GM21447 (cell line): ENCODE data around the gene TAF11.
"Not testable (repeated sequence)": the region's sequence is repeated elsewhere in the genome, so short reads cannot be mapped to it uniquely, and the experiment has no call there.

Source experiments
- ATAC-seq: cut with Tn5 transposase; IDR thresholded peaks from one replicate; pipeline ENCODE4 v1.9.1; 2021; ENCODE audit not compliant: unreplicated experiment

Gene TAF11

GRCh38 chr6:34887753-34888513 lies at the start of gene TAF11:
Gene TAF11, minus strand, starts transcription at chr6:34888042. Its CDS starts 85 bp downstream, at chr6:34887957.
- peak; percentile 85 for ATAC-seq

GRCh38 chr6:34934516-34934915 lies 46.7 kb upstream of the TAF11 start:
- no peak for ATAC-seq

GRCh38 chr6:34932202-34932601 lies 44.4 kb upstream of the TAF11 start:
- ATAC-seq = not testable (repeated sequence)

- ATAC-seq = no peak
Measured at GRCh38 chr6:34930221-34930620, 42.4 kb upstream of the TAF11 start.

GRCh38 chr6:34929241-34929978 lies 41.6 kb upstream of the TAF11 start:
- ATAC-seq = no peak

- ATAC-seq = no peak
Measured at GRCh38 chr6:34928695-34929094, 40.9 kb upstream of the TAF11 start.

- no peak for ATAC-seq
Measured at GRCh38 chr6:34928220-34928619, 40.4 kb upstream of the TAF11 start.

GRCh38 chr6:34926655-34927054 lies 38.8 kb upstream of the TAF11 start:
- no peak for ATAC-seq

GRCh38 chr6:34924831-34925625 lies 37.2 kb upstream of the TAF11 start:
- no peak for ATAC-seq

GRCh38 chr6:34922177-34922663 lies 34.4 kb upstream of the TAF11 start:
- ATAC-seq = no peak

GRCh38 chr6:34920097-34920496 lies 32.3 kb upstream of the TAF11 start:
- no peak for ATAC-seq

- no peak for ATAC-seq
Measured at GRCh38 chr6:34919651-34920050, 31.8 kb upstream of the TAF11 start.

GRCh38 chr6:34917626-34918285 lies 29.9 kb upstream of the TAF11 start:
- no peak for ATAC-seq

- no peak for ATAC-seq
Measured at GRCh38 chr6:34916348-34916967, 28.6 kb upstream of the TAF11 start.

GRCh38 chr6:34914358-34914757 lies 26.5 kb upstream of the TAF11 start:
- no peak for ATAC-seq

GRCh38 chr6:34912715-34913464 lies 25.0 kb upstream of the TAF11 start:
- ATAC-seq = peak; percentile 90

GRCh38 chr6:34911822-34912221 lies 24.0 kb upstream of the TAF11 start:
- ATAC-seq = no peak

- no peak for ATAC-seq
Measured at GRCh38 chr6:34909320-34909883, 21.6 kb upstream of the TAF11 start.

- no peak for ATAC-seq
Measured at GRCh38 chr6:34908194-34908593, 20.4 kb upstream of the TAF11 start.
